Inferior parietal cortex (tissue), 1 donor: ENCODE data around the gene TPGS2.
"Not testable (repeated sequence)": the region's sequence is repeated elsewhere in the genome, so short reads cannot be mapped to it uniquely, and the experiment has no call there.

ENCODE experiments used
- DNase-seq: peaks from one replicate; pipeline ENCODE4 v3.0.0-alpha.2; 2016; ENCODE audit errors: extremely low spot score

Gene TPGS2

DNA sequence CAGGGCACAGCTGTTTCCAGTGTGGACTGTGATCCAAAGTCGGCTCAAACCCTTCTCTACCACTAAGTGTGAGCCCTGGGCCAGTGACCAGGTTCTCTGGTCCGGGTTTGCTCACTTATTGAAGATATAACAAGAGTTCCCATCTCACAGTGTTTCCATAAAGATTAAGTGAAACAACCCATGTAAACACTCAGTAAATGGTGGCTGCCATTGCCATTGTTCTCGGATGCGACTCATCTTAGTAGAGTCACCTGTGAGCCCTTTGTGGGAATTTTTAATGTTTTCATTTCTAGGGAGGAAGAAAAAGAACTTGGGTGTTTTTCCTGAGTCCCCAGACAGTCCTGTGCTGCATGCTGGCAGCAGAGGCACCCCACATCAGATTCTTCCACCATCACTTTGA is 53.4 kb downstream of the TPGS2 start:
- no peak for DNase-seq

DNA sequence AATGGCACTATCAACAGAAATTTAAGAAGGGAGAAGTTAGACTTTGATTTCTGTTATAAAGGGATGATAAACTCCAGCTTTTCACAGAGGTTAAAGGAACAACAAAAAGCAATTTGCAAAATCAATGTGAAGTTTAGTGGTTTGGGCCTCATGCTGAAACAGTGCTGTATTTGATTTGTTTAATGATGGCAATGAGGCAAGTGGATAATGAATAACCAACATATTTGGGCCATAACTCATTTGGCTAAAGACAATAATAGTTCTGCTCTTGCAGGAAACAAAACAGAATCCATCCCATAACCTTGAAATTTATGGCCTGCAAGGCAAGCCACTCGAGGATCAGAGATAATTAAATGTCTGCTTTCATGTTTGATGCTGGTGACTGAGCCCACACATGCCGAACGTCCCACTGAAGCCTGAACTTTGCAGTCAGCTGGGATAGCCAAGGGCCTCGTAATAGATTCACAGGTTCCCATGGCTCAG is 56.5 kb downstream of the TPGS2 start:
- no peak for DNase-seq

DNA sequence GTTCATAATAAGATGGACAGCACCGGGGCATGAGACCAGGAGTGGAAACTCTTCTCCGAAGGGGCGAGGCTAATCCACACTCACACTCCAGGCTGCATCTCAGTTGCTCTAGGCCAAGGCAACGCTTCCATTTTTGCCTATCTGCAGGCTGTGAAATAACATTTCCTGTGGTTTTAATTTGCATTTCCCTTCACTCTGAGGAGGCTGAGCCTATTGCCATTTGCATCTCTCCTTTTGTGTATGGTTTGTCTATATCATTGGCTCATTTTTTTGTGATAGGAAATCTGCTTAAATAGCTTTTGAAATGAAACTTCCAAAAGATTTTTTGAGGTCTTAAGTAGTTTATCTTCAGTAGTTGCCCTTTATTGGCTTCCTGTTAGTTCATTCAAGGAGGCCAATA is 57.6 kb downstream of the TPGS2 start:
- DNase-seq = no peak

DNA sequence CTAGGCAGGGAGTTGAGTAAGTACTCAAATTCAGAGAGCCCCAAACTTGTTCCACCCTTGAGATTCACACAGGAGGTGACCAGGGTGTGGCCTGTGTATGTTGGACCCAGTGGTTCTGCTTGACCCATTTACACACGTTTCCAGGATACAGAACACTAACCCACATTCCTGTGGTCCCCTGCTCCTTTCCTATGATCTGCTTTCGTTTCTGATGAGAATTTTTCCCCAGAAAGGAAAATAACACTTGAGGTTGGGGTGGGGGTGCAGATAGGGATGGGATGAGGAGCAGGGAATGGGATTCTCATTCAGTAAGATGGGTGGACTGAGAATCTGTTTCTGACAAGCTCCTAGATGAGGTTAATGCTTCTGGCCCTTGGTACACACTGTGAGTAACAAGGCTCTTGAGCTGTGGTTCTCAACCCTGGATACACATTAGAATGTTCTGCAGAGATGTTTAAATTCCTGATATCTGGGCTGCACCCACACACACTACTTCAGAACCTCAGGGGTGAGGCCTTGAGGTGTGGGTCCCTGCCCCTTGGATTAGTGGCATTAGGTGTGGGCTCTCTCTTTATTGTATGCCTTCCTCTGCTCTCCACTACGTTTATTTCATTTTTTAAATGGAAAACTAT is 58.4 kb downstream of the TPGS2 start:
- DNase-seq = no peak

DNA sequence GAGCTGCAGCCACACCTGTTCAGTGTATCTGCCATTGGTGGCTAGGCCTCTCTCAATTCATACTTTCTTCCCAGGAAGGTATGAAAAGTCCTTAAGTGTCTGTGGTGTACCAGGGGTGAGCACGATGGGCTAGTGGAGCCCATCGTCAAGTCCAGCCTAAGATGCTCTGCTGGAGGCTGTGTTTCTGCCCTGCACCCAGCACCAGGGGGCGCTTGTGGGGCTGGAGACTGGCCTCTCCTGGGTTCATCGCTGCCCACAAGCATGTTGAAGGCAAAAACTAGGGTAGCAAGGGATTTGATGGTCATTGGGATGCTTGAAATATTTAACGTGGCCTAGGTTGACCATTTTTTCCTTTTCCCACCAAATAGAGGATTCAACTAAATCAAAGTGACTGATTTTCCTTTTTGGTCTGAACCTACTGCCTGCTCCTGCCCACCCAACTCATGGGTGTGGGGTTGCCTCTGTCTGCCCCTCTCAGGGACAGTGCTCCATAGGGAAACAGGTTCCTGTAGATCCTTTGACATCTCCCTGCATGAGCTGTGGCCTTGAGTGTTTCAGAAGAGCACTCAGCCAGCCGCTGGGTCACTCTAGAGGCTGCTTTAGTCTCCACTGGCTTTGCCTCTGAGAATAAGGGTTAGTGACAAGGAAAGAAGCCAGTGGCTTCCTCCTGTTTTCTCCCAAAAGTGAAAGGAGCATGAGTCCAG is 59.0 kb downstream of the TPGS2 start:
- DNase-seq = no peak

DNA sequence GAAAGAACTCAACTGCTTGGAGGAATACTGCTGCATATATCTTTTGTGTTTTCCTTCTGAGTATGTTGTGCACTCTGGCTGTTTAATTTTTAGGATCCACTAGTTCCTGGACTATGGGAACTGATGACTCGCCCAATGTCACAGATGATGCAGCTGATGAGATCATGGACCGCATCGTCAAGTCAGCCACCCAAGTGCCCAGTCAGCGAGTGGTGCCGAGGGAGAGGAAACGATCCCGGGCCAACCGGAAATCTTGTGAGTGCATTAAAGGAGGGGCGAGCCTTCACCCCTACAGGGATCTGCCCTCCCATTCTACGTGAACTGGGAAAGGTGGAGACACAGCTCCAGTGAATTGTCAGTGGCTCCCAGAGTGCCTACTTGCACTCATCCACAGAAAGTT is 59.6 kb downstream of the TPGS2 start:
- DNase-seq = no peak

DNA sequence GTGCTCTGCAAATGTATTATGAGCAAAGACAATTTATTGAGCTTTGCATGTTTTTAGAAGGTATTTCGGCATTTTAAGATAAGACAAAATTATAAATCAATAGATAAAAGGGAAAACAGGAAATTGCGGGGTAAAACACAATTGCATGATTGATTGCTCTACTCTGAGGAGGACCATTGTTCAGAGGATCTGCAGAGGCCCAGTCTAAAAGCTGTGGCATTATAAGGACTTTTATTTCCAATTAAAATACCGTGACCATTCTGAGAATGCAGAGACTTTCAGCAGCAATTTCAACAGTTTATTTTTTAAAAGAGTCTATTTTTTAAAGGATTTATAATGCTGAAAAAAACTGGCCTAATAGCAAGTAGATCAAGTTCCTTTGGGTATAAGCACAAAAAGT is 62.0 kb downstream of the TPGS2 start:
- no peak for DNase-seq

DNA sequence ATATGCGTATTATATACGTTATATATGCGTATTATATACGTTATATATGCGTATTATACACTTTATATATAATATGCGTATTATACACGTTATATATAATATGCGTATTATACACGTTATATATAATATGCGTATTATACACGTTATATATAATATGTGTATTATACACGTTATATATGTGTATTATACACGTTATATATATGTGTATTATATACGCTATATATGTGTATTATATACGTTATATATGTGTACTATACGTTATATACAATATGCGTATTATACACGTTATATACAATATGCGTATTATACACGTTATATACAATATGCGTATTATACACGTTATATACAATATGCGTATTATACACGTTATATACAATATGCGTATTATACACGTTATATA is 65.8 kb downstream of the TPGS2 start:
- DNase-seq = not testable (repeated sequence)

DNA sequence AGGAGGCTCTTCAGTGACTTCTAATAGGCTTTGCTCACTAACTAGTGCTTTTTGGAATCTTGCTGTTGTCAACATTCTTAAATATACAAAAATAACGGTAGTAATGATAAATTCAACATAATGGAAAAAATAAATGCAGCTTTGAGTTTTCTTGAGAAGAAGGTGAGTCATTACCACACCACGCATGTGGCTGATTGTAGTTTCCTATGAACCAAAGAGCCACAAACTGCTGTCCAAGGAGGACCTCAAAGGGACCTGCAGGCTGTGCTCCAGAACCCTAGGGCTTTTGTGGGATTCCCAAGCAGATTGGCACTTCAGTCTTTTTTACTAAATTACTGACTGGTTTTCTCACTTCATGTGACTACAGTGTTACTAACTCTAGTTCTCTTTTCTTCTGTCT is 66.7 kb downstream of the TPGS2 start:
- no peak for DNase-seq

DNA sequence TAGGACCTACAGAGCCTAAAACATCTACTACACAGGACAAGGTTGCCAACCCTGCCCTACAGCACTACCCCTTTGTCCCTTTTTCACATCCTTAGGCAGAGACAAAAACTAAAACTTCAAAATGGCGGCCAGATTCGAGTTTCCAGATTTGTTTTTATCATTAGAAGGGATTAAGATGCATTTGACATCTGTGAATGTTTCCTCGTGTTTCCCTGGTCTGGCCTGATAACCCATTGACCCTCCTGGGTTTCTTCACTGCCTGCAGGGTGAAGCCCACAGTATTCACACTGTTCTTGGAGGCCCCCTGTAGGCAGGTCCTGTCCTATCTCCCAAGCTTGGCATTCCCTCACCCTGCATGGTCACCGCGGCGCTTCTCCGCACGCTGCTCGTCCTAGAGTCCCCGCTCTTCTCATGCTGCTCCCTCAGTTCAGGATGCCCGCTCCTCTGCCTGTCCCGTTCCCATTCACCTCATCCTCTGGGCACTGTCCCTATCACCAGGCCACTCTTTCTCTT is 67.6 kb downstream of the TPGS2 start:
- DNase-seq = no peak

DNA sequence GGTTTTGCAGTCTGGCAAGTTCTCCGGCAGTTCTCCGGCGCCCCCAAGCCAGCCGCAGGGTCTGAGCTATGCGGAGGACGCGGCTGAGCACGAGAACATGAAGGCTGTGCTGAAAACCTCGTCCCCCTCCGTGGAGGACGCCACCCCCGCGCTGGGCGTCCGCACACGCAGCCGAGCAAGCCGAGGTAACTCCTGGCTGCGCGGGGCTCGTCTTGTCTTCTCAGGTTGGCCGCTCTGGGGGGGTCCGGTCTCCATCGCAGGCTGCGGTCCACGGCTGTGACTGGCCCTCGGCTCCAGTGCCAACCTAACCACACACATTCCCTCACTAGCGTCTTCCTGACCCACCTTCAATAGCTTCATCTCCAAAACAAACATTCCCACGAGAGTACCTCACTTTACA is 68.2 kb downstream of the TPGS2 start:
- DNase-seq = no peak

DNA sequence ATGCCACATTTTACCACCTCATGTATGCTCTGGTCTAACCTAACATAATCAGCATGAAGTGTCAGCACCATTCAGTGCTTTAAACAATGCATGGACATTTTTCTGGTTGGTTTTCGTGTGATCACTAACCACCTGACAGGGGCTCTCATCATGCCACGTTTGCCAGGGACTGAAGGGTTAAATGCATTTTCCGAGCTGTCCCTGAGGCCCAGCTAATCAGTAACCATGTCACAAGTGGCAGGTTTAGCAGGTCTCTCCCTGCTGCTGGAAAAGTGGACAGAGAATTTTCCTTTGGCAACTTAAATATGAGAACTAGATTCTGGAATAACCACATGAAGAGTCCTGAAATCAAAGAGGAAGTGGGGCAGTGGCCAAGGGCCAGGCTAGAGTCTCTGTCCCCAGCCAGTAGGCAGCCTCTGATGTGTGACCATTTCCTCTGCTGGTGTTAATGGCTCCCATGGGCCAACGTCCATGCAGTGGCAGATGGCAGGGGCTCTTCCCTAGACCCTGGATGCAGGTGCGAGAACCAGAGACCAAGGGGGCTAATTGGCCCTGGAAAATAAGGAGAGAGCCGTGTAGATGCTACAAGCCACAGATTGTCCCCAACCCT is 69.5 kb downstream of the TPGS2 start:
- DNase-seq = no peak

DNA sequence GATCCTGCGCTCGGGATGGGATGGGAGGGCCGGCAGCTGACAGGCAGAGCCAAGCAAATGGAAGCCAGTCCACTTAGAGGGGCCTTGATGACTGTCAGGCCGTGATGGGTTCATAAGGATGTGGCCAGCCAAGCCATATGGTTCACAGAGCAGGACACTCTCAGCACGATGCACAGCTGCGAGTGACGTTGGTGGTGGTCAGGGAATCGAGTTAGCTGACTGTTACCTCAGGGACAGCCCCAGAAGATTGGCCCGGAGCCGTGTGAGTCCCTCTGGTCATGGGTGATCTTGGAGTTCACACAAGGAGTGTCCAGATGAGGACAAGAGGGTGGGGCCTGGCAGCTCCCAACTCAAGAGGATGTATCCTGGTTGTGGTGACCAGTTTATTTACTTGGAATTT is 70.2 kb downstream of the TPGS2 start:
- DNase-seq = no peak

DNA sequence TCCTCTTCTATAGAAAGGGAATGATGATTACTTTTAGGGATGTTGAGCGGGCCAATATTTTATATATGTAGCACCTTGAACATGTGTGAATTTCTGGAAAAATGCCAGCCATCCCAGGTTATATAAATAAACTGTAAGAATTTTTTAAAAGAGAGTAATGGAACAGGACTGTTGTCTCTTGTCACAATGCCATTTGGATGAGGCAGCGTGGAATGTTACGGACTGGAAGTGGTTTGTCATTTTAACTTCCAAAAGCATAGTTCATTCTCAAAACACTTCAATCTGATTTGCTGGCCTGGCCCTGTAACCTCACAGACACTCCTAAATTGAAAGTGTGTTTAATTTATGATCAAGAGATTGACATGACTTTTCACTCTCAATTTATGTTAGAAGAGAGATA is 70.8 kb downstream of the TPGS2 start:
- DNase-seq = no peak

DNA sequence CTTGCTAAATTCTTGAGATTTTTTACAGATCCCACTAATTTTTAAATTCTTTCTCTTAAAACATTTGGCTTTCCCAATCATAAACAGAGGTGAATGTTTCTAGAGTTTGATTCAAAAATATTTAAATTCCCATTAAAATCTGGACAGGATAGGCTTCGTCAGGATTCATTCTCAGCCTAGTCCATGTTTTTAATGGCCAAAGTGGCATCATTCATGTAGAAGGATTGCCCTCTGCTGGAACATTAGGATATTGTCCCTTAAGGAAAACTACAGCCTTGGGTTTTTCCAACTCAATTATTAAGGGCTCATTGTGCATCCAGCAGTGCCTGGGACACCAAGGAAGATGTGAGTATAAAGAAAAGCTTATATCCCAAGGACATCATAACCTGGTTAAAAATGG is 71.7 kb downstream of the TPGS2 start:
- DNase-seq = peak; percentile 88

DNA sequence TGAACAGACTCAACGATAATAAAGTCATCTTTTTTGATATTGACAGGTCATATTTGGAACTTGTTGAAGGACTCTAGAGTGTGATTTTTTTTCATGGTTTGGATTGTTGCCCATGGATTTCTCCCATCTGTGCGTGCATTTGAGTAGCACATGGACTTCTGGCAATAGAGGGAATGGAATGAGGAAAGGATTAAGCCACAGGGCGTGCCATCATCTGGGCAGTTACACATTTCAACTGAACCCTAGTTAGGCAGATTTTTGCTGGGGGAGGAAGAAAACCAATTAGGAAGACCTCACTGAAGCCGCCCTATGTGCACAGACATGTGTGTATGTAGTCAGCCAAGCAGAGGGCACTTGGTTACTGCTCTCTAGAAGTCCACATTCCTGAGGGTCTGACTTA is 72.6 kb downstream of the TPGS2 start:
- no peak for DNase-seq

DNA sequence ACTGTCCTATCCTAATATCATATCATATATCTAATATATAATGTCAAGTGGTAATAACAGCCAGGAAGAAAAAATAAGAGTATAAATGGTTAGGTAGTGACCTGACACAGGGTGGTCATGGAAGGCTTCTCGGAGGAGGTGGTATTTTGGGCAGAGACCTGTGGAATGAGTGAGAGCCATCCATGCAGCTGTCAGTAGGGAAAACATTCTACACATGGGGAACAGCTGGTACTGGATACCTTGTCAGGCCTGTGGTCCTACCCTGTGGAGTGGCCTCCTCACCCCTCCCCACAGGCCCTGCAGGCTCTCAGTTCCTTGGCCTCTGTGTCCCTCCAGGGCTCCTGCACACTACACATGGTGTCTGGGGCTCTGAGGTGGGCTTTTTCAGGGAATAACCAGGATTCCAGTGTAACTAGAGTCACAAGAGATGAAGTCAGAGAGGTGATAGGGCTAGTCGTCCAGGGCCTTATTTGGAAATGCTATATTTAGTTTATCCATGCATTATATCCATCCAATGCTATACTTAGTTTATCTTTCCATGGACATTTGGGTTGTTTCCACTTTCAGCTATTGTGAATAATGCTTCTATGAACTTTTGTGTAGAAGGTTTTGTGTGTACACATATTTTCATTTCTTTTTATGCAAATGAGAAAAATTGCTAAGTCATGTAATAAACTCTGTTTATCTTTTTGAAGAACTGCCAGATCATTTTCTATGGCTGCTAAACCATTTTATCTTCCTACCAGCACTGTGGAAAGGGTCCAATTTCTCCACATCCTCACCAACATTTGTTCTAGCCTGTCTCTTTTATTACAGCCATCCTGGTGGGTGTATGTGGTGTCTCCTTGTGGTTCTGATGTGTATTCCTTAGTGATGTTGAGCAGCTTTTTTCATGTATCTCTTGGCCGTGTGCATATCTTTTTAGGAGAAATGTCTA is 75.6 kb downstream of the TPGS2 start:
- peak; percentile 36 for DNase-seq

DNA sequence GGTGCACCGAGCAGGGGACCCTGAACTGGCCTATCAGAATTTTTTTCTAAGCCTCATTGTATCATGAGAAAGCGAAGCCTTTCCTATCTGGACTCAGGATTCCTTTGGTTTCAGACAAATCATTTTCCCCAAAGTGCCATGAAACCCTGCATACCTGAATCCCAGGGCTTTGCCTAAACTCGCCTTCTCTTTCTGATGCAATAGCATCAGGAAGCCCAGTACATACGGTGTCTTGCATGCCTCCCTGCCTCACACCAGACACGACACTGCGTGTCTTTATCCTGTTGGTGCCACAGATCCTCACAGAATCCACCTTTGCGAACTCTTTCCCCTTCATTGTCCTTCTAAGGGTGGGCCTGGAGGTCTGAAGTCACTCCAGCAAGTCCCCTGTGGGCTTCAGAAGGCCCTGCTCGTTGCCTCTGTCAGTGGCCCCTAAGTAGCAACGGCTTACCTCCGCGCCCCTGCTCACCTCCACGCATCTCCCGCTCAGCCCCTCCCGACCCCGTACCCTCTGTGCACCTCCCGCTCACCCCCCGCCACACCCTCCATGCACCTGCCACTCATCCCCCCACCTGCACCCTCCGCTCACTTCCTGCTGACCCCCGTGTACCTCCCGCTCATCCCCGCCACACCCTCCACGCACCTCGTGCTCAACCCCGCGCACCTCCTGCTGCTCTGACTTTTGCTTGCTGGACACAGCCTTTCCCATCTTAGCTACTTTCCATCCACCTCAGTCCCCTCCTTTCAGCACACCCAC is 83.4 kb downstream of the TPGS2 start:
- DNase-seq = no peak

DNA sequence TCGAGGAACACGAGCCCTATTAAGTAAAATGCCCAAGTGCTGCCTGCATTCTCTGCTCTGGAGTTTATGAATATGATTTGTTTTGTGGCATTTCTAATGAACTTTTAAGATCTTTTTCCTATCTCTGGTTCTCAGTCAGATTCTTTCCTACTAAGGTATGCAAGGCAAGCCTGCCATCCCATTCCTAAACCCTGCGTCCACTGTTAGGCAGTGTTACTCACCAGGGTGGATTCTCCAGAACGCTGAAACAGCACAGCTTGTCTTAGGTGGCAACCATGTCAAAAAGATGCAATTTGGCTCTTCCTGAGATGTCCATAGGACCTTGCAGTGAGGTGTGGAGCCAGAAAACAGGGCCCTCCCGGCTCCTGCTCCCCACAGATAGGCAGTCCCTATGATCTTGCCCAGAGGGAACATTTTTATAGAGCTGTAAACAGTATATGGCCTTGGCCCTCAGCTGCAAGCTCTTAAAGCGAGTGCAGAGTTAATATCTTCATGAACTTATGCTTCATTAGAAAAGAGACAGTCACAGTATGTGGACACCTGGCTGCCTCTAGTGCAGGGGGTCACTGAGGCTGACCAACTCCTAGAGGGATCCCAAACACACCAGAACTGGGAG is 84.4 kb downstream of the TPGS2 start:
- DNase-seq = no peak
